ENCODE data around the gene TF.
"Not testable (repeated sequence)": the region's sequence is repeated elsewhere in the genome, so short reads cannot be mapped to it uniquely, and the experiment has no call there.

Gene TF

DNA sequence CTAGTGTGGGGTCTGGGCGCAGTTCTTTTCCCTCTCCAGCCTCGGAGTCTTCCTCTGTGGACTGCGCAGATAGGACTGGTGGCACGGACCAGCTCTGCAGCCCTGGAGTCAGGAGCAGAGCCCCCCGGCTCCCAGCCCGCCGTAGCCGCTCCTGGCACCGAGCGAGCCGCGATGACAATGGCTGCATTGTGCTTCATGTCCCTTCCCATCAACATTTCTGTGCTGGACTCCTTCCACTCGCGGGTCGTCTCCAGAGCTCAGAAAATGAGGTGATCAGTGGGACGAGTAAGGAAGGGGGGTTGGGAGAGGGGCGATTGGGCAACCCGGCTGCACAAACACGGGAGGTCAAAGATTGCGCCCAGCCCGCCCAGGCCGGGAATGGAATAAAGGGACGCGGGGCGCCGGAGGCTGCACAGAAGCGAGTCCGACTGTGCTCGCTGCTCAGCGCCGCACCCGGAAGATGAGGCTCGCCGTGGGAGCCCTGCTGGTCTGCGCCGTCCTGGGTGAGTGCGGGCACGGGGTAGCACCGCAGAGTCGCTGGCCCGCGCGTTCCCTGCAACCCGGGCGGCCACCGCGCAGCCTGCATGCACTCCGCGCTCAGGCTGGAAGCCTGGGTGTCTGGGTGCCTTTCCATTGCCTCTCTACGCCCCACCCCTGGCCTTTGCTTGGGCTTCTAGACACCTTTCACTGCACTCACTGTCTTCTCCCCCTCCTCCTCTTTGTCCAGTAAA lies at the start of gene TF:
TF (plus strand) TSS at position 413 of the 731 bp plus-strand sequence; CDS start at position 461, 48 bp downstream.
- DNase-seq = no peak

DNA sequence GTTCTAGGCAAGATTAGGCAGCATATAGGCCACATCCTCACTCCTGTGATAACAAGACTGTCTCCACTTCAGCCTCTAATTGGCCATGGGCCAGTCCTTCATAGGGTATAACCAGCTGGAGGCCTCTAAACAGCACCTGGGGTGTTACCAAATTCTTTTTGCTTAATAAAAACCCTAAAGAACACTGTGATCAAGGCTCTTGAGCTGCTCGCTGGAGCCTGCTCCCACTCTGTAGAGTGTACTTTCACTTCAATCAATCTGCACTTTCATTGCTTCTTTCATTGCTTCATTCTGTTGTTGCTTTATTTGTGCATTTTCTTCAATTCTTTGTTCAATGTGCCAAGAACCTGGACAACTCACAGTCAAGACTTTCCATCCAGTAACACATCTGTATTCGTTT lies 48.2 kb upstream of the TF start:
- no peak for DNase-seq

- no peak for DNase-seq
Measured at GRCh38 chr3:133699467-133699866, 46.7 kb upstream of the TF start.

GRCh38 chr3:133699903-133700302 lies 46.3 kb upstream of the TF start:
- no peak for DNase-seq

DNA sequence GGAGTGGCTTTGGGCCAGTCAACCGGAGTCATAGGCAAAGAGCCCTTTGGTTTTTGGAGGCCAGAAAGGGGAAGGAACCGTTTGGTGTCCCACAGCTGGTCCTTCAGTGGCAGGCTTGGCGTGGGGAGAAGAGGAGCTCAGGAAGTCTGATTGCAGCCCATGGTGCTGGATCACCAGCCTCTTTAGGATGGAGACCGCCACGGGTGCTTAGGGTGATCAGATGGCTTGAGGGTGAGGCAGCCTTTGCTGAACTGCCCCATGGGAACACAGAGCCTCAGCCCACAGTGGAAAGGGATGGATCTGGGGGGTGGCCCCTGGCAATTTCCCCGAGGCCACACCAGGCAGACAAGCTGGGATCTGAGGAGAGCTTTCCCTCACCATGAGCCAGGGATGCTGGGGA lies 45.8 kb upstream of the TF start:
- DNase-seq = no peak

- no peak for DNase-seq
Measured at GRCh38 chr3:133701435-133702358, 44.5 kb upstream of the TF start.

GRCh38 chr3:133703915-133704314 lies 42.3 kb upstream of the TF start:
- no peak for DNase-seq

- DNase-seq = no peak
Measured at GRCh38 chr3:133706033-133706432, 40.2 kb upstream of the TF start.

DNA sequence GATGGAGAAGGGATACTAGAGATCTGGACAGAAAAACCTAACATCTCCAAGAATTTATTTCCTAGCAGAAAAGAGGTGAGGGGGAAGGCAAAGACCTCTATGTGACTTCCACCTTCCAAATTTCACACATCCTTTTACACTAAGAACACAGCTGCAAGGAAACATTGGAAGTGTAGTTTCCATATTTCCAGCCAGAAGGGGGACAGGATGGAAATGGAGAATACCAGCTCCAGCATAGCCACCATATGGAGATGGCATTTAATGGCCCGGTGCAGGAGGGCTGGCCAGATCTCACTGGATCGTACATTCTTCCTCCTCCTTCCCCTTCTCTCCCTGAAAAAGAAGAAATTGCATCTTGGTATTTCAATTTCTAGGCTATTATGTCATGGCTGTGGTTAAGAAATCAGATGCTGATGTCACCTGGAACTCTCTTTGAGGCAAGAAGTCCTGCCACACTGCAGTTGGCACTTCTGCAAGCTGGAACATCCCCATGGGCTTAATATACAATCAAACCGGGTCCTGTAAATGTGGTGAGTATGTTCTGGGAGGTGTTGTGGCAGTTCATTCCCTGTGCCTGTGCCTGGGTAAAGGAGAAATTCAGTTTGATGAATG lies 36.9 kb upstream of the TF start:
- no peak for DNase-seq

- no peak for DNase-seq
Measured at GRCh38 chr3:133711013-133711412, 35.2 kb upstream of the TF start.

DNA sequence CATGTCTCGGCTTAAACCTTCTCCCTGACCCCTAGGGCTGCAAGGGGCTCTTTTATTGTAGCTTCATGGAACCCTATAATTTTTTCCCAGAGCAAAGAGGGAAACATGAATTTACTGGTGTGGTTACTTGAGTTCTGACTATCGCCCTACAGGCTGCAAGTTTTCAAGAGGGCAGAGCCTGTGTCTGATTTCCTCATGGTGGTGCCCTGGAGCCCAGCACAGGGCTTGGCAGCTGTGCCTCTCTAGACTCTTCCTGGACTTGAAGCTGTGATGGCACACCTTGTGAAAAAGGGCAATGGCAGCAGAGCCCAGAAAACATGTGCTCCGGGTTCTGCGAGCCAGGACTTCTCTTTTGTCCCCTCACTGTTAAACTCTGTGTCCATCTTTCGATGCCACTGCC lies 34.2 kb upstream of the TF start:
- DNase-seq = no peak

- DNase-seq = no peak
Measured at GRCh38 chr3:133713347-133713746, 32.8 kb upstream of the TF start.

- no peak for DNase-seq
Measured at GRCh38 chr3:133717424-133717823, 28.8 kb upstream of the TF start.

DNA sequence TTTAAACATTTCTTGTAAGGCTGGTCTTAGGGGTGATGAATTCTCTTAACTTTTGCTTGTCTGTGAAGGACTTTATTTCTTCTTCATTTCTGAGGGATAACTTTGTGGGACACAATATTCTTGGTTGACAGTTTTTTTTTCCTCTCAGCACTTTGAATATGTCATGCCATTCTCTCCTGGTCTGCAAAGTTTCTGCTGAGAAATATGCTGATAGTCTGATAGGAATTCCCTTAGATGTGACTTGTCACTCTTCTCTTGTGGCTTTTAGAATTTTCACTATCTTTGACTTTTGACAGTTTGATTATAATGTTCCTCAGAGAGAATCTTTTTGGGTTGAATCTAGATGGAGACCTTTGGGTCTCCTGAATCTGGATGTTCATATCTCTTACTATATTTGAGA lies 23.3 kb upstream of the TF start:
- DNase-seq = no peak

DNA sequence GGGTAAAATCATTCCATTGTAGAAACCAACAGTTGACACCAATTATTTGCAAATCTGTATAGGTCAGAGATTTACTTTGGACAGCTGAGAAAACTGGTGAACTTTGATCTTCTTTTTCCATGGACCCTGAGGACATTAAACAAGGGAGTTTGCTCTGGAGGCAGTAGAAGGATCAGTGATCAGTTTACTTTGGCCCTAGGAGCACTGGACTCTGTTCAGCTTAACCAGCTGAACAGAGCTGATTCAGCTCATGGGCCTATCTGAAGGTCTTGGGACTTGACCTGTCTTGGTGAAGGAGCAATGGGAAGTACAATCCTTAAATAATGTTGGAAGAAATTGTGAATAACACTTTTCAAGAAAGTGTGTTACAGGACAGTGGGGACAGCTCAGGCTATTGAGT lies 15.2 kb upstream of the TF start:
- no peak for DNase-seq

DNA sequence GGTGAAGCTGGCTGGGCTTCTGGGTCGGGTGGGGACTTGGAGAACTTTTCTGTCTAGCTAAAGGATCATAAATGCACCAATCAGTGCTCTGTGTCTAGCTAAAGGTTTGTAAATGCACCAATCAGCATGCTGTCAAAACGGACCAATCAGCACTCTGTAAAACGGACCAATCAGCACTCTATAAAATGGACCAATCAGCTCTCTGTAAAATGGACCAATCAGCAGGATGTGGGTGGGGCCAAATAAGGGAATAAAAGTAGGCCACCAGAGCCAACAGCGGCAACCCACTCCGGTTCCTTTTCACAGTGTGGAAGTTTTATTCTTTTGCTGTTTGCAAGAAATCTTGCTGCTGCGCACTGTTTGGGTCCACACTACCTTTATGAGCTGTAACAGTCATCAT lies 14.0 kb upstream of the TF start:
- not testable (repeated sequence) for DNase-seq

DNA sequence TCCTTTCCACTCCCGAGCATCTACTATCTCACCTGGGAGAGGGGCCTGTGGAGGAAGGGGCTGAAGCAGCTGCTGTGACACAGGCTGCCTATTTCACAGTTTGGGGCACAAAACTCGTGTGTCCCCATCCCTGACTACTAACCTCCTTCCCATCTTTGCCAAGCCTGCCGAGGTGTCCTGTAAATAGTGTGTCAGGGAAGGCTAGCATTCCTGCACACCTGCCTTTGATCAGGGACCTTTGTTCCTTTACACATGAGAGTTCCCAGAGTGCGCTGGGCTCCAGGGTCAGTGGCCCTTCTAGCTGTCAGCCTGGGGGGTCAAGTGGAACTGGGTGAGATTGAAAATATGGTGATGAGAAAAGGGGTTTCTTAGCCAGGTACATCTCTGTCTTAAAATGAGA lies 13.0 kb upstream of the TF start:
- no peak for DNase-seq

DNA sequence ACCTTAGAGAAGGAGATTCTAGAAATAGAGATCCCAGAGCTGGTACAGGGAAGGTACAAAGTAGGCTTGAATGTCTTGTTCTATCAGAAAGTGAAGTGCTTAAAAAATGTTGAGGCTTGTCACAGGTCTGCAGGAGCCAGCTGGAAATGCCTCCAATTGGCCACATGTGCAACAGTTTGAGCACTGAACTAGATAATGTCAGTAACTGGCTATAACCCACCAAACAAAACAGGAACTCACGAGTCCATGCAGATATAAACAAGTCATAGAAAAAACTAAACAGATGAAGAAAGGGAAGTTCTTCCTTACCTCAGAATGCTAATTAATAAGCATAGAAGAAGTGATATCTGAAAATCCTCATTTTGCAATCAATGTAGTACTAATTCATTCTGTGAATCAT lies 11.9 kb upstream of the TF start:
- DNase-seq = no peak

DNA sequence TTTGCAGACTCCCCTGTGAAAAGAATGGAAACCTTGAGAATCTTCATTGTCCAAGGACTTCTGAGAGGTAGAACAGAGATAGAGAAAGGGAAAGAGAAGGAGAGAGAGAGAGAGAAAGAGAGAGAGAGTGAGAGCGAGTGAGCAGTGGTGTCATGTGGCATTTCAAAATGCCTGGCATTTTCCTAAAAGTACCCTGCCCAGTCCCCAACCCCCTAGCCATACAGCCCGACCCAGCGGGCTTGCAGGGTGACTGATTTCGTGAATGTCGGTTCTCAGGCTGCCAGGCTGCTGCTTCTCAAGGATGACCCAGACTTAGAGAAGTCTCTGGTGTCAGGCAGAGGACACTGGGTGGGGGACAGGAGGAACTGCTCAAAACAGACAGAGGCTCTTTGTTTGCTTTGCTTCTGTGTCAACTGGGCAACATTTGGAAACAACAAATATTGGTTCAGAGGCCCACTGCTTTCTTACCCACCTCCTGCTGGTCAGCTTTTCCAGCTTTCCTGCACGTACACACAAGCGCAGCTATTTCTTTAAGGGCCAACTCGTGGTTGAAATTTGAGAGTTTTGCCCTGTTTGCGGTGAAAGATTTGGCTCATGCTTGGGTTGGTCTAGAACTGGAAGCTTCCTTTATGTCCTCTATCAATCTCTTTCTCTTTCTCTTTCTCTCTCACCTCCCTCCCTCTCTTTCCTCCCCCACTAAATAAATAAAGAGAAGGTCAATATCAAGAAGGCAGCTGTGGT lies 3.7 kb upstream of the TF start:
- DNase-seq = no peak

DNA sequence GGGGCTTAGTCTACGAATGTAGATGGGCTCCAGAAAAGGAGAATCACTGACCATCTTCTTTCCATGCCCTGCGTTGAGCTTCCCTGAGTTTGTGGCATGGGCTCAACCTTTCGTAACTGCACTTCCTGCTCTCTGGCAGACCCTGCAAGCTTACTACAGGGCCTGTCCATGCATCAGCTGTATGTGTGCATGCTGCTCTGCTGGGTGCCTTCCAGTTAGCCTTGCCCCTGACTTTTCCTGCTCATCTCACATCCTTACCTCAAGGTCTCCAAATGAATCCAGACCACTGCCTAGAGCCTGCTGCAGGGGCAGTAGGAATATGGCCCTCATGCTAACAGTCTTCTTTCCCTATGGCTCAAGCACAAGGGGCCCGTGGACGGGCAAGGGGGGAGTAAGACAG lies 2.0 kb upstream of the TF start:
- DNase-seq = no peak

DNA sequence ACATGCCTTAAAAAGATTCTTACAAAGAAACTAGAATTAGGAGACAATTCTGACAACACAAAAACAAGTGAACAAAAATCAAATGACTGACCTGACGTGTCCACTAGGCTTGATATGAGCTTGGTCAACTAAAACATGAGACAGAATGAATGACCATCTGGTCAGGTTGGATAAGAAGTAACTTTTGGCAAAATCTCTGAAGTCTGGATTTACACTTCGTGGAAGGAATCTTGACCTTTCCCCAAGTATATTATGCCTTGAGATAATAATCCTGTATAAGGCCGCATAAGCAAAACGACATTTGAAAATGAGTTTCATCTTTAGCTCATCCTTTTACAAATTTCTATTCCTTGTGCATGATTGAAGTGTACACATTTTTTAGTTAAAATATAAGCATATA lies 1.1 kb upstream of the TF start:
- no peak for DNase-seq

GRCh38 chr3:133746712-133747066 lies 496 bp downstream of the TF start:
- DNase-seq = no peak

GRCh38 chr3:133747373-133747772 lies 1.2 kb downstream of the TF start:
- DNase-seq = no peak

Data from activated naive CD4-positive, alpha-beta T cell (primary cell).